Thoracic aorta (tissue), 2 donors: ENCODE measurements around the gene XPNPEP1. TPM values are rescaled to one million over a fixed set of nuclear protein-coding genes. Genes with fewer than 3 reads are reported as not detected.

Experiments used
- ATAC-seq: fragments of 150-250 bp; one replicate; pipeline ENCODE4 v1.8.0; 2017; ENCODE audit warnings: low read depth; ENCODE audit not compliant: insufficient number of reproducible peaks, low FRiP score
- DNase-seq: peaks from one replicate; pipeline ENCODE4 v3.0.0-alpha.2; 2020; ENCODE audit warnings: low spot score
- H3K27ac ChIP-seq, 2 donors: fragments of 200-600 bp; sonication (generic); 1 replicate in 1 of 2; 2 replicates in 1 of 2; pipeline ENCODE4 v1.5.1; 2016; ENCODE audit warnings: mild to moderate bottlenecking in 2 of 2, moderate library complexity in 2 of 2
- H3K27me3 ChIP-seq: fragments of 200-600 bp; sonication (generic); replicated peaks from 2 replicates; pipeline ENCODE4 v1.6.0; 2016; ENCODE audit warnings: mild to moderate bottlenecking; ENCODE audit not compliant: insufficient read depth
- H3K36me3 ChIP-seq: fragments of 200-600 bp; sonication (generic); one replicate; pipeline ENCODE4 v1.5.1; 2016
- H3K4me1 ChIP-seq, 2 donors: fragments of 200-600 bp; sonication (generic); 1 replicate in 1 of 2; 2 replicates in 1 of 2; pipeline versions ENCODE4 v1.5.1 to v1.6.0; 2016; ENCODE audit warnings: low read depth in 2 of 2, mild to moderate bottlenecking in 1 of 2; ENCODE audit not compliant: control insufficient read depth in 1 of 2
- H3K4me3 ChIP-seq: fragments of 200-600 bp; sonication (generic); 2 replicates; pipeline ENCODE4 v1.5.1; 2016; ENCODE audit warnings: mild to moderate bottlenecking
- H3K9me3 ChIP-seq: fragments of 200-600 bp; sonication (generic); 2 replicates; pipeline ENCODE4 v1.5.1; 2016
- total RNA-seq, 2 donors: library from RNA; depleted of rRNA; stranded (reverse); fragments of >200 nt; gene quantifications; one replicate each; pipeline versions ENCODE4 v1.1.0 to v1.2.3, GENCODE V29; 2016
- TF ChIP-seq, protein P1 (sequence below): fragments of 200-600 bp; sonication (generic); IDR thresholded peaks from one replicate; pipeline ENCODE4 v1.5.1; 2019; ENCODE audit warnings: antibody characterized with exemption

XPNPEP1 gene
- total RNA-seq, 2 donors from 2014 or later: 36.0 to 86.0 TPM

DNA sequence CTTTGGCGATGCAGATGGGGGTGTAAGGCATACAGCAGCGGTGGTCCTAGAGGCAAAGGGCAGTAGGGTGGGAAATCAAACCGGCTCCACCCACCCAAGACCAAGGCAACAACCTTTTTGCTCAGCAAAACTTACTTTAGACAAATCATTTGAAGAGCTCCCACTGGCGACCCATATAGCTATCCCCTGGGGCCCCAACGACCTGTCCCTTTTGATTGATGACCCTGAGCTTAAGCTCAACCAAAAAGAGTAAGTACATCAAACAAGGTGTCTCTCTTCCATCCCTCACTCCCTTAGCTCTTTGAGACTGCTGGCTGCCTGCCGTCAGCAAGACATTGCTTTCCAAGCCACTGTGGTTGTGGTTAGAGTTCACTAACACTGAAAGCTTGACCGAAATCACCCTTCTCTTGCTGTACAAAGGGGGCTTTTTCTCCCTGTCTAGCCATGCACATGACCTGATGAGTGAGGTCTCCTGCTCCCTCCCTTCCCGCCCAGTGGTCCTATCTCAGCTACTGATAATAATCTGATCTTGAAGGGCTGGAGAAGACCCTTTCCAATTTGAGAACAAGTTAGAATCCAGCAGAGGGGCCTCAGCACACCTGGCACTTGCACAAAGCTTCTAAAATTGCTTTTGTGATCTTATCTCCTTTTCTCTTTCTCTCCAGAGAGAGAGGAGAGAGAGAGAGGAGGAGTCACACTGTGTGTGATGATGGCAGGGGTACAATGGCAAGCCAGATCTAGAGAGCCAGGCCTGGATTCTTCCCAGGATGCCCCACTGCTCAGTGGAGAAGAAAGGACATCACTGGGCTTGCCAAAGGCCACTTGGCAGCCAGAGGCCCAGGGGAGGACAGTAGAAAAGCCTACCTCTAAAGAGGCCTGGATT is 42.2 kb downstream of the XPNPEP1 start:
- DNase-seq: no peak
- peaks cover 42% of the 10 kb centered on the region for H3K36me3 ChIP-seq
- H3K4me1 ChIP-seq: peaks cover 8% of the 10 kb centered on the region in 2 donors
- H3K9me3 ChIP-seq: no peaks in the 10 kb centered on the region
- TF ChIP-seq, protein P1, sequence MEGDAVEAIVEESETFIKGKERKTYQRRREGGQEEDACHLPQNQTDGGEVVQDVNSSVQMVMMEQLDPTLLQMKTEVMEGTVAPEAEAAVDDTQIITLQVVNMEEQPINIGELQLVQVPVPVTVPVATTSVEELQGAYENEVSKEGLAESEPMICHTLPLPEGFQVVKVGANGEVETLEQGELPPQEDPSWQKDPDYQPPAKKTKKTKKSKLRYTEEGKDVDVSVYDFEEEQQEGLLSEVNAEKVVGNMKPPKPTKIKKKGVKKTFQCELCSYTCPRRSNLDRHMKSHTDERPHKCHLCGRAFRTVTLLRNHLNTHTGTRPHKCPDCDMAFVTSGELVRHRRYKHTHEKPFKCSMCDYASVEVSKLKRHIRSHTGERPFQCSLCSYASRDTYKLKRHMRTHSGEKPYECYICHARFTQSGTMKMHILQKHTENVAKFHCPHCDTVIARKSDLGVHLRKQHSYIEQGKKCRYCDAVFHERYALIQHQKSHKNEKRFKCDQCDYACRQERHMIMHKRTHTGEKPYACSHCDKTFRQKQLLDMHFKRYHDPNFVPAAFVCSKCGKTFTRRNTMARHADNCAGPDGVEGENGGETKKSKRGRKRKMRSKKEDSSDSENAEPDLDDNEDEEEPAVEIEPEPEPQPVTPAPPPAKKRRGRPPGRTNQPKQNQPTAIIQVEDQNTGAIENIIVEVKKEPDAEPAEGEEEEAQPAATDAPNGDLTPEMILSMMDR: no peak
- no peak overlapping the region for H3K27ac ChIP-seq
- no peak overlapping the region for H3K4me3 ChIP-seq
- H3K27me3 ChIP-seq: no peaks in the 10 kb centered on the region
- no peak for ATAC-seq

DNA sequence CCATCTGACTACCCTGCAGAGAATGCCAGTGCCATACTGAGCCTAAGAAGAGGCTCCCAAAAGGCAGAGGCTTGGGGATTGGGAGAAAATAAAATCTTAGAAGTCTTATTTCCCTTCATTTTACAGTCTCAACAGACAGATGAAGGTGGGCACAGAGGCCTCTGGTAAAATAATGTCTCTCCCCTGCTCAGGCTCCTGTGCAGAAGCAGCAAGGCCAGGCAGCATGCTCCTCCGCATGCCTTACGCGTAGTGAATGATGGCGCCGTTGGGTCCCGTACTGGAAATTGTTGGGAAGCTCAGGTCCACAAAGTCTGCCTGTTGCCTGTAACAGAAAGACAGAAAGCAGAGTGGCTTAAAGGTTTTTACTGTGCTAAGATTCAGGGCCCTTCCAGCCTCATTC is 45.8 kb downstream of the XPNPEP1 start:
- ATAC-seq: no peak

DNA sequence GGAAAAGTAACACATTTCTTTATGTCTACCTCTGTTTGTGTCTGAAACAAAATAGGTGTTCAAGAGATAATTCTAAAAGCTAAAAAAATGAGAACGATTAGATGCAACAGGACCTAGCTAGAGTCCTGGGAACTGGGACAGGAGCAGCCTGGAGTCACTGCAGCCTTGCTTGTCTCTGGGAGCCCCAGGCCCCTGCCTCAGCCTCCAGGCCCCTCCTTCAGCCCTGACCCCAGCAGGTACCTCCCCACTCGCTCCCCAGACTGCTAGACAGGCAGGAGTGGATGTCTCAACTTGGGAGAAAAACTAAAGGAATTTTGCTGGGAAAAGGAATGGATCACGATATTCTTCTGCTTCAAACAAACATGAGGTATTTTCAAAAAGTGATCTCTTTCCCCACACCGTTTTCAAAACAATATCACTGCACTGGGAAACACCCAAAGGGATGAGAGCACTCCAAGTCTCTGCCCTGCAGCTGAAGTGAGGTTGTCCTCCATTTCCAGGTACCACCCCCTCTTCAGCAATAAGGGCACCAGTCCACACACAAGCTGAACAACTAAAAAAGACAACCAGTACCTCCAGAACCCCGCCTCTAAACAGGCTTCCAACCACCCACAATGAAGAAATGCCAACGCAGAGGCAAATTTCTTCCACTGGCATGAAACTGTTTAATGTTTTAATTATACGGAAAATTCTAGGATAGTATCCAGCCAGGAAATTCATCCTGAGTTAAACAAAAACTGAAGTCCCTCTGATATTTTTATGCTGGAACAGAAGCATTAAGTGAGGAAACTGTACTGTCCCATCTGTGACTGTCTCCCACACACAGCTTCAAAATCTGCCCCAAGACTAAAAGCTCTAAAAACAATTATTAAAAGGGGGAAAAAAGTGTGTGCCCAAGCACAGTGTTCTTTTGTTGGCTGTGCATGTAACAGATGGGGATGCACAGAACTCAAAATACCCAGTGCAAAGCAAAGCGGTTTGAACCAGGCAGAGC is 47.2 kb downstream of the XPNPEP1 start:
- DNase-seq (no peak), ATAC-seq (no peak)
- Histone ChIP-seq H3K9me3 (no peaks in the 10 kb centered on the region), H3K4me3 (no peak overlapping the region), H3K27me3 (no peaks in the 10 kb centered on the region), H3K4me1 (no peaks in the 10 kb centered on the region), H3K27ac (no peak overlapping the region), H3K36me3 (peaks cover 63% of the 10 kb centered on the region)
- TF ChIP-seq, protein P1: no peak

More for the DNA sequence above, 45.8 kb downstream of the XPNPEP1 start:
- Histone ChIP-seq H3K9me3 (no peaks in the 10 kb centered on the region), H3K36me3 (peaks cover 63% of the 10 kb centered on the region), H3K4me1 (no peaks in the 10 kb centered on the region), H3K27ac (no peak overlapping the region), H3K4me3 (no peak overlapping the region), H3K27me3 (no peaks in the 10 kb centered on the region)
- DNase-seq: no peak
- TF ChIP-seq, protein P1: no peak

DNA sequence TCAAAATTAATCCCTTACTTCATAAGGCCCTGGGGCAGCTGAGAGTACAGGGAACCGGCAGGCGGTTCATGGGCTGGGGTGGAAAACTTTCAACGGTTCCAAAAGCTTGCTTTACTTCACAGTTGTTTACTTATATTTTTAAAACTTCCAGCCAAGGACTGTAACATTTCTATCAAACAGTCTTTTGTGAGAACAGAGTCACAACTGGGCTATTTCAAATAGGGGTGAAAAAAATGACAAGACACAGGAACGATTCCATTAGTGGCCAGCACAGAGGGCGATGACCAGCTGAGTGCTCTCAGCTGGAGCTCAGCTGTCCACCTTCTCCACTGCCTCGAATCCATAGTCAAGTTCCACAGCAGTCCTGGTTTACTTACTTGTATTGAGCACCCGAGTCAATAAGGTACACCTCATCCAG is 48.2 kb downstream of the XPNPEP1 start:
- TF ChIP-seq, protein P1: no peak
- no peak overlapping the region for H3K4me3 ChIP-seq
- no peaks in the 10 kb centered on the region for H3K27me3 ChIP-seq
- H3K36me3 ChIP-seq: peaks cover 60% of the 10 kb centered on the region
- DNase-seq (no peak), ATAC-seq (no peak)
- H3K4me1 ChIP-seq: no peaks in the 10 kb centered on the region
- H3K27ac ChIP-seq: no peak overlapping the region
- H3K9me3 ChIP-seq: no peaks in the 10 kb centered on the region

DNA sequence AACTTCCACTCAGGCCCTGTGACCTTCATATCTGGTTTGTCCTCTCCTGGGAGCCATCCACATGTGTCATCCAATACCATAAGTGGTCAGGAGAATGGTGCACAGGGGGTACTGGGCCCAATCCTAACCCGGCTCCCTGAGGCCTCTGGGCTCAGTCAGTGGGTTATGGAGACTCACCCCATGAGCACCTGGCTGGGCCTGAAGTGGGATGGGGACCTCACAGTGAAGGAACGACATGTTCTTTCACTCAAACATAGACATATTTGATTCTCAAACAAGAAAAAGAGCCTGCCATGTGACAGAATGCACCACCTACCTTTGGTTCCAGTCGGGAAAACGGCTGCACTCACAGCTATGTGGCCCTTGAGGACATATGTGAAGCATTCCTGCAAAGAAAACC is 51.8 kb downstream of the XPNPEP1 start:
- no peak for DNase-seq
- Histone ChIP-seq H3K27me3 (no peaks in the 10 kb centered on the region), H3K4me3 (no peak overlapping the region), H3K27ac (no peak overlapping the region), H3K4me1 (no peaks in the 10 kb centered on the region), H3K36me3 (peaks cover 76% of the 10 kb centered on the region), H3K9me3 (no peaks in the 10 kb centered on the region)
- no peak for ATAC-seq
- TF ChIP-seq, protein P1: no peak
